Measurements from ENCODE around the gene ERCC6. TPM values are rescaled to one million over a fixed set of nuclear protein-coding genes. Genes with fewer than 3 reads are reported as not detected.

ERCC6 gene
- total RNA-seq, 1 experiment from 2014 or later, result 25.7 TPM

GRCh38 chr10:49558190-49558589, 19.3 kb upstream of the ERCC6 start:
- Mint-ChIP-seq H3K27ac (ENCODE audit: unreplicated experiment) (no peak overlapping the region), H3K27me3 (ENCODE audit: unreplicated experiment) (peaks cover 39% of the 10 kb centered on the region), H3K36me3 (ENCODE audit: insufficient read depth, unreplicated experiment) (no peaks in the 10 kb centered on the region), H3K4me1 (ENCODE audit: low read depth, unreplicated experiment) (no peaks in the 10 kb centered on the region), H3K9me3 (ENCODE audit: low read depth, unreplicated experiment) (peaks cover 3% of the 10 kb centered on the region), H3K4me3 (ENCODE audit: low read depth, unreplicated experiment) (no peak overlapping the region)
- CTCF ChIA-PET, result interaction anchor here (0.7 kb wide), 1 partner anchor 108 kb away, joined by 5 read pairs; no protein-coding TSS in a partner anchor
- intact Hi-C loops (cut with micrococcal nuclease; ENCODE audit: unreplicated experiment), result no loop called here
- no TSS peak for BruUV-seq (replicated peaks)
- TF ChIP-seq CTCF (IDR thresholded peaks at IDR 0.05; ENCODE audit: unreplicated experiment), result no peak
- DNase-seq, result no peak

GRCh38 chr10:49557681-49558080, 18.8 kb upstream of the ERCC6 start:
- no peaks in the 10 kb centered on the region for H3K36me3 Mint-ChIP-seq (ENCODE audit: insufficient read depth, unreplicated experiment)
- peaks cover 39% of the 10 kb centered on the region for H3K27me3 Mint-ChIP-seq (ENCODE audit: unreplicated experiment)
- DNase-seq, result no peak
- intact Hi-C loops (cut with micrococcal nuclease; ENCODE audit: unreplicated experiment), result no loop called here
- TF ChIP-seq CTCF (IDR thresholded peaks at IDR 0.05; ENCODE audit: unreplicated experiment), result no peak
- no peaks in the 10 kb centered on the region for H3K4me1 Mint-ChIP-seq (ENCODE audit: low read depth, unreplicated experiment)
- no peak overlapping the region for H3K27ac Mint-ChIP-seq (ENCODE audit: unreplicated experiment)
- H3K9me3 Mint-ChIP-seq (ENCODE audit: low read depth, unreplicated experiment), result peaks cover 3% of the 10 kb centered on the region
- no TSS peak for BruUV-seq (replicated peaks)
- CTCF ChIA-PET, result no interaction called here
- H3K4me3 Mint-ChIP-seq (ENCODE audit: low read depth, unreplicated experiment), result no peak overlapping the region

- no peak overlapping the region for H3K27ac Mint-ChIP-seq (ENCODE audit: unreplicated experiment)
- CTCF ChIA-PET, result no interaction called here
- no peak for TF ChIP-seq CTCF (IDR thresholded peaks at IDR 0.05; ENCODE audit: unreplicated experiment)
- intact Hi-C loops (cut with micrococcal nuclease; ENCODE audit: unreplicated experiment), result no loop called here
- no TSS peak for BruUV-seq (replicated peaks)
- no peak overlapping the region for H3K4me3 Mint-ChIP-seq (ENCODE audit: low read depth, unreplicated experiment)
- no peaks in the 10 kb centered on the region for H3K36me3 Mint-ChIP-seq (ENCODE audit: insufficient read depth, unreplicated experiment)
- peaks cover 7% of the 10 kb centered on the region for H3K4me1 Mint-ChIP-seq (ENCODE audit: low read depth, unreplicated experiment)
- peaks cover 30% of the 10 kb centered on the region for H3K27me3 Mint-ChIP-seq (ENCODE audit: unreplicated experiment)
- no peak for DNase-seq
- H3K9me3 Mint-ChIP-seq (ENCODE audit: low read depth, unreplicated experiment), result peaks cover 3% of the 10 kb centered on the region
Measured at GRCh38 chr10:49556723-49557122, 17.8 kb upstream of the ERCC6 start.

- CTCF ChIA-PET, result interaction anchor here (0.7 to 1.3 kb wide), 2 partner anchors 11 to 180 kb away, joined by 3 to 4 read pairs; no protein-coding TSS in a partner anchor
- H3K27ac Mint-ChIP-seq (ENCODE audit: unreplicated experiment), result no peak overlapping the region
- no peak overlapping the region for H3K4me3 Mint-ChIP-seq (ENCODE audit: low read depth, unreplicated experiment)
Measured at GRCh38 chr10:49552277-49552676, 13.4 kb upstream of the ERCC6 start.

More at GRCh38 chr10:49552277-49552676, 13.4 kb upstream of the ERCC6 start:
- TF ChIP-seq CTCF (IDR thresholded peaks at IDR 0.05; ENCODE audit: unreplicated experiment), result no peak
- no peak for DNase-seq
- peaks cover 18% of the 10 kb centered on the region for H3K4me1 Mint-ChIP-seq (ENCODE audit: low read depth, unreplicated experiment)
- peaks cover 3% of the 10 kb centered on the region for H3K9me3 Mint-ChIP-seq (ENCODE audit: low read depth, unreplicated experiment)
- intact Hi-C loops (cut with micrococcal nuclease; ENCODE audit: unreplicated experiment), result no loop called here
- H3K27me3 Mint-ChIP-seq (ENCODE audit: unreplicated experiment), result no peaks in the 10 kb centered on the region
- H3K36me3 Mint-ChIP-seq (ENCODE audit: insufficient read depth, unreplicated experiment), result no peaks in the 10 kb centered on the region
- BruUV-seq (replicated peaks), result no TSS peak
